Stimulated activated CD8-positive, alpha-beta memory T cell treated with anti-CD3 and anti-CD28 coated beads, Interleukin-12 subunit alpha, Interleukin-12 subunit beta, amount 100 ng/mL, for 24 hours (primary cell): ENCODE measurements around the gene MEGF6.

Experiments
- DNase-seq: peaks from one replicate; pipeline ENCODE4 v3.0.0-alpha.2; 2020; ENCODE audit errors: extremely low read depth

The MEGF6 gene

GRCh38 chr1:3485016-3485415 is 126.3 kb downstream of the MEGF6 start:
- no peak for DNase-seq

- DNase-seq: no peak
Measured at GRCh38 chr1:3483801-3484444, 127.4 kb downstream of the MEGF6 start.

- no peak for DNase-seq
Measured at GRCh38 chr1:3483380-3483779, 127.9 kb downstream of the MEGF6 start.

- DNase-seq: no peak
Measured at GRCh38 chr1:3482378-3482849, 128.9 kb downstream of the MEGF6 start.

- DNase-seq: no peak
Measured at GRCh38 chr1:3481836-3482375, 129.4 kb downstream of the MEGF6 start.

GRCh38 chr1:3481046-3481445 is 130.3 kb downstream of the MEGF6 start:
- no peak for DNase-seq

GRCh38 chr1:3480369-3480719 is 131.0 kb downstream of the MEGF6 start:
- no peak for DNase-seq

GRCh38 chr1:3479511-3480368 is 131.6 kb downstream of the MEGF6 start:
- DNase-seq: no peak

- DNase-seq: no peak
Measured at GRCh38 chr1:3478187-3478586, 133.1 kb downstream of the MEGF6 start.

- no peak for DNase-seq
Measured at GRCh38 chr1:3477241-3477995, 133.9 kb downstream of the MEGF6 start.

- DNase-seq: no peak
Measured at GRCh38 chr1:3476666-3477065, 134.6 kb downstream of the MEGF6 start.

- DNase-seq: no peak
Measured at GRCh38 chr1:3475839-3476573, 135.3 kb downstream of the MEGF6 start.

- no peak for DNase-seq
Measured at GRCh38 chr1:3474421-3474820, 136.9 kb downstream of the MEGF6 start.

- no peak for DNase-seq
Measured at GRCh38 chr1:3474016-3474415, 137.3 kb downstream of the MEGF6 start.

GRCh38 chr1:3473381-3473844 is 137.9 kb downstream of the MEGF6 start:
- no peak for DNase-seq

- DNase-seq: no peak
Measured at GRCh38 chr1:3472906-3473305, 138.4 kb downstream of the MEGF6 start.

- no peak for DNase-seq
Measured at GRCh38 chr1:3472088-3472850, 139.0 kb downstream of the MEGF6 start.

- no peak for DNase-seq
Measured at GRCh38 chr1:3471356-3472087, 139.8 kb downstream of the MEGF6 start.

GRCh38 chr1:3470650-3471355 is 140.5 kb downstream of the MEGF6 start:
- no peak for DNase-seq
